Endothelial cell of umbilical vein (primary cell): ENCODE results near the gene ANKMY2. TPM values are rescaled to one million over a fixed set of nuclear protein-coding genes. Genes with fewer than 3 reads are reported as not detected.

Experiments
- BruUV-seq: library from RNA; stranded (reverse); fragments of 400-500 nt; replicated peaks from 2 replicates; lab custom pipeline; 2021; lab: Mats Ljungman, UMichigan
- CTCF ChIA-PET: fragments of 300-600, 350-600 bp; sonication (Branson Sonifier 250); formaldehyde crosslinking; loops from one replicate; lab custom pipeline; 2021; ENCODE audit warnings: antibody characterized with exemption, inconsistent platforms; lab: Charles Lee
- POLR2A ChIA-PET: fragments of 300-600, 350-600 bp; sonication (Branson Sonifier 250); formaldehyde crosslinking; loops from one replicate; lab custom pipeline; 2021; ENCODE audit warnings: antibody characterized with exemption, inconsistent platforms; lab: Charles Lee
- DNase-seq: peaks from one replicate; pipeline ENCODE4 v3.0.0-alpha.2; 2011; ENCODE audit warnings: low read depth, low spot score
- FAIRE-seq: peaks from 2 replicates; lab custom pipeline; 2011; peaks lifted over from hg19 to GRCh38; lab: Jason Lieb, UNC
- H2AFZ ChIP-seq: 2 replicates; pipeline ENCODE4 v1.6.0; 2012; ENCODE audit warnings: low read depth, low read length, control low read depth, inconsistent platforms
- H3K27ac ChIP-seq: 2 replicates; pipeline ENCODE4 v1.5.1; 2011; ENCODE audit warnings: low read depth, mild to moderate bottlenecking, control low read depth, low read length, moderate library complexity; ENCODE audit not compliant: insufficient read depth
- H3K27me3 ChIP-seq, 2 experiments: 2 replicates each; pipeline versions ENCODE4 v1.6.0 to v1.6.1; 2011; ENCODE audit warnings: low read length in 2 of 2, mixed read lengths in 1 of 2; ENCODE audit not compliant: control insufficient read depth in 2 of 2, insufficient read depth in 2 of 2
- H3K36me3 ChIP-seq, 2 experiments: 2 replicates in 1 of 2; 3 replicates in 1 of 2; pipeline ENCODE4 v1.5.1; 2011; ENCODE audit warnings: low read length in 2 of 2, mild to moderate bottlenecking in 1 of 2, moderate library complexity in 1 of 2; ENCODE audit not compliant: control insufficient read depth in 2 of 2, insufficient read depth in 2 of 2; ENCODE audit errors: extremely low read depth in 1 of 2
- H3K4me1 ChIP-seq: 3 replicates; pipeline ENCODE4 v1.5.1; 2011; ENCODE audit warnings: mild to moderate bottlenecking, low read length; ENCODE audit not compliant: control insufficient read depth, insufficient read depth; ENCODE audit errors: extremely low read depth
- H3K4me2 ChIP-seq: 2 replicates; pipeline ENCODE4 v1.6.1; 2011; ENCODE audit warnings: low read length, control low read depth, mixed read lengths; ENCODE audit not compliant: insufficient read depth
- H3K4me3 ChIP-seq, 3 experiments: fragments of 200-600 bp in 1 of 3; sonication (generic), shearing (Covaris generic) in 1 of 3; replicated peaks in 1 of 3; 2 replicates each; pipeline ENCODE4 v1.5.1; 2011 to 2016; ENCODE audit warnings: control low read depth in 3 of 3, low read length in 3 of 3, mild to moderate bottlenecking in 2 of 3, inconsistent platforms in 1 of 3, low read depth in 1 of 3, moderate library complexity in 1 of 3; ENCODE audit not compliant: insufficient read depth in 1 of 3
- H3K79me2 ChIP-seq: 2 replicates; pipeline ENCODE4 v1.6.0; 2012; ENCODE audit warnings: low read length, inconsistent platforms; ENCODE audit not compliant: control insufficient read depth, insufficient read depth
- H3K9ac ChIP-seq: replicated peaks from 2 replicates; pipeline ENCODE3; 2011; ENCODE audit warnings: low read length, control low read depth; ENCODE audit not compliant: insufficient read depth; ENCODE audit errors: extremely low read depth
- H3K9me1 ChIP-seq: replicated peaks from 3 replicates; pipeline ENCODE4 v1.6.0; 2011; ENCODE audit warnings: mild to moderate bottlenecking, low read length; ENCODE audit not compliant: control insufficient read depth, insufficient read depth; ENCODE audit errors: extremely low read depth
- H3K9me3 ChIP-seq: replicated peaks from 2 replicates; pipeline ENCODE4 v1.5.1; 2012; ENCODE audit warnings: low read length, inconsistent platforms; ENCODE audit not compliant: control insufficient read depth, insufficient read depth
- H4K20me1 ChIP-seq: replicated peaks from 2 replicates; pipeline ENCODE3; 2011; ENCODE audit warnings: mild to moderate bottlenecking, low read length; ENCODE audit not compliant: control insufficient read depth, insufficient read depth; ENCODE audit errors: extremely low read depth
- CTCF ChIP-seq, 2 donors: IDR thresholded peaks; 1 replicate in 1 of 2; 2 replicates in 1 of 2; pipeline ENCODE4 v1.5.1; 2011; ENCODE audit warnings: low read length in 2 of 2, mild to moderate bottlenecking in 2 of 2, moderate library complexity in 2 of 2, control low read depth in 1 of 2, inconsistent platforms in 1 of 2, low read depth in 1 of 2; ENCODE audit not compliant: insufficient read depth in 1 of 2; ENCODE audit errors: extremely low read depth in 1 of 2
- EZH2 ChIP-seq: IDR thresholded peaks from 2 replicates; pipeline ENCODE4 v1.6.1; 2012; ENCODE audit warnings: borderline replicate concordance, low read depth, mild to moderate bottlenecking, moderate library complexity, low read length, inconsistent platforms; ENCODE audit not compliant: severe bottlenecking
- FOS ChIP-seq: IDR thresholded peaks from 2 replicates; pipeline ENCODE4 v1.6.1; 2011; ENCODE audit warnings: mild to moderate bottlenecking, low read length, moderate library complexity, borderline replicate concordance; ENCODE audit not compliant: insufficient read depth
- GATA2 ChIP-seq: IDR thresholded peaks from 2 replicates; pipeline ENCODE4 v1.7.0; 2011; ENCODE audit warnings: low read depth, mild to moderate bottlenecking, moderate library complexity, mixed read lengths, low read length; ENCODE audit not compliant: insufficient read length, insufficient read depth
- JUN ChIP-seq: IDR thresholded peaks from 2 replicates; pipeline ENCODE4 v1.6.1; 2011; ENCODE audit warnings: borderline replicate concordance, low read depth; ENCODE audit not compliant: insufficient read length, insufficient read depth
- MYC ChIP-seq: IDR thresholded peaks from one replicate; pipeline ENCODE4 v1.6.1; 2011; ENCODE audit warnings: mild to moderate bottlenecking, low read depth, low read length
- POLR2A ChIP-seq: IDR thresholded peaks from 2 replicates; pipeline ENCODE4 v1.6.1; 2012; ENCODE audit warnings: low read depth, mild to moderate bottlenecking, control low read depth, low read length
- POLR2AphosphoS5 ChIP-seq: IDR thresholded peaks from 2 replicates; pipeline ENCODE4 v1.6.1; 2012; ENCODE audit warnings: low read depth, mild to moderate bottlenecking, control low read depth, low read length, moderate library complexity; ENCODE audit not compliant: insufficient read depth
- dilution Hi-C: fragments of 300-500 bp; cut with MboI; formaldehyde crosslinking; loops from one replicate; pipeline ENCODE4 v1.15.0; 2019; ENCODE audit warnings: low sequenced_read_pairs; ENCODE audit not compliant: extremely low pct_ligation_motif_present
- intact Hi-C: fragments of 100-400 bp; cut with micrococcal nuclease; formaldehyde crosslinking; loops from one replicate; pipeline ENCODE4 v1.10.0; 2022
- polyA plus RNA-seq, 4 experiments: library from polyadenylated mRNA; depleted of rRNA in 3 of 4; stranded (reverse) in 3 of 4; unstranded in 1 of 4; fragments of >200 nt; gene quantifications; 2 replicates each; pipeline versions ENCODE4 v1.2.1 to v1.2.3, GENCODE V29; 2011 to 2012; ENCODE audit warnings: missing spikeins in 1 of 4
- total RNA-seq: library from RNA; stranded (reverse); gene quantifications from 2 replicates; pipeline ENCODE4 v1.2.3, GENCODE V29; 2021
- TF ChIP-seq, protein P1 (sequence below): IDR thresholded peaks from 2 replicates; pipeline ENCODE4 v1.6.1; 2011; ENCODE audit not compliant: insufficient read depth, insufficient read length

The ANKMY2 gene
- total and polyA plus RNA-seq, 2 donors (not counting 3 experiments of a cell fraction or from before 2014, with no cell fraction given), result 7.7 to 11.6 TPM

GRCh38 chr7:16657656-16658279, 12.2 kb upstream of the ANKMY2 start:
- FAIRE-seq (no peak), DNase-seq (no peak)
- no TSS peak for BruUV-seq
- Histone ChIP-seq H3K4me3 (no peak overlapping the region), H4K20me1 (peaks cover 2% of the 10 kb centered on the region), H3K4me1 (peaks cover 19% of the 10 kb centered on the region), H3K4me2 (no peak overlapping the region), H2AFZ (no peak overlapping the region), H3K27ac (no peak overlapping the region), H3K36me3 (no peaks in the 10 kb centered on the region), H3K9me1 (no peaks in the 10 kb centered on the region), H3K9ac (no peak overlapping the region), H3K27me3 (no peaks in the 10 kb centered on the region), H3K9me3 (no peaks in the 10 kb centered on the region), H3K79me2 (peaks cover 94% of the 10 kb centered on the region)
- TF ChIP-seq POLR2A (no peak), MYC (no peak), CTCF (IDR thresholded peaks at IDR 0.05; ENCODE audit: extremely low read depth in 1 of 2, insufficient read depth in 1 of 2, low read depth in 1 of 2, low read length in 2 of 2) (no peak), EZH2 (no peak), JUN (no peak), POLR2AphosphoS5 (no peak), FOS (no peak), GATA2 (no peak)
- TF ChIP-seq, protein P1, sequence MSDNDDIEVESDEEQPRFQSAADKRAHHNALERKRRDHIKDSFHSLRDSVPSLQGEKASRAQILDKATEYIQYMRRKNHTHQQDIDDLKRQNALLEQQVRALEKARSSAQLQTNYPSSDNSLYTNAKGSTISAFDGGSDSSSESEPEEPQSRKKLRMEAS, result no peak
- CTCF ChIA-PET, result interaction anchor here (0.6 to 1.5 kb wide), 2 partner anchors 9 to 38 kb away, joined by 3 read pairs; no protein-coding TSS in a partner anchor
- dilution Hi-C loops, result no loop called here
- intact Hi-C loops, result no loop called here
- POLR2A ChIA-PET, result no interaction called here
